Gastrocnemius medialis (tissue), 4 donors: ENCODE results near the gene ASTN2. TPM values are rescaled to one million over a fixed set of nuclear protein-coding genes. Genes with fewer than 3 reads are reported as not detected.

Source experiments
- ATAC-seq, 2 donors: fragments of 150-250 bp; one replicate each; pipeline ENCODE4 v1.9.1; 2016
- DNase-seq, 2 donors: peaks; one replicate each; pipeline ENCODE4 v3.0.0-alpha.2; 2019
- H3K27ac ChIP-seq, 4 donors: fragments of 200-600 bp; sonication (generic); 1 replicate in 1 of 4; 2 replicates in 3 of 4; pipeline ENCODE4 v1.5.1; 2016 to 2018; ENCODE audit warnings: mild to moderate bottlenecking in 2 of 4, moderate library complexity in 1 of 4
- H3K27me3 ChIP-seq, 3 donors: fragments of 200-600 bp; sonication (generic) in 2 of 3; 1 replicate in 1 of 3; 2 replicates in 2 of 3; pipeline versions ENCODE4 v1.5.1 to v1.6.0; 2016 to 2019; ENCODE audit warnings: mild to moderate bottlenecking in 1 of 3, moderate library complexity in 1 of 3
- H3K36me3 ChIP-seq, 2 donors: fragments of 200-600 bp; sonication (generic) in 1 of 2; one replicate each; pipeline ENCODE4 v1.5.1; 2017 to 2018
- H3K4me1 ChIP-seq, 2 donors: fragments of 200-600 bp; sonication (generic) in 1 of 2; one replicate each; pipeline ENCODE4 v1.5.1; 2016 to 2017; ENCODE audit warnings: mild to moderate bottlenecking in 2 of 2
- H3K4me3 ChIP-seq, 4 donors: fragments of 200-600 bp; sonication (generic) in 3 of 4; 1 replicate in 1 of 4; 2 replicates in 3 of 4; pipeline ENCODE4 v1.5.1; 2016 to 2019; ENCODE audit warnings: mild to moderate bottlenecking in 2 of 4
- H3K9me3 ChIP-seq, 3 donors: fragments of 200-600 bp; sonication (generic) in 2 of 3; 1 replicate in 1 of 3; 2 replicates in 2 of 3; pipeline ENCODE4 v1.5.1; 2016 to 2019
- CTCF ChIP-seq, 5 experiments: fragments of 450-650 bp in 3 of 5; fragments of 200-600 bp in 2 of 5; sonication (generic) in 2 of 5; IDR thresholded peaks in 4 of 5; conservative IDR thresholded peaks in 1 of 5; 1 replicate in 4 of 5; 2 replicates in 1 of 5; pipeline ENCODE4 v1.5.1; 2016 to 2019; ENCODE audit warnings: antibody characterized with exemption in 5 of 5, mild to moderate bottlenecking in 3 of 5, moderate library complexity in 3 of 5
- POLR2A ChIP-seq, 2 donors: fragments of 450-650 bp; IDR thresholded peaks; one replicate each; pipeline ENCODE4 v1.6.1; 2017; ENCODE audit warnings: antibody characterized with exemption in 2 of 2, mild to moderate bottlenecking in 2 of 2, moderate library complexity in 2 of 2
- in situ Hi-C, 4 donors: fragments of 200-750 bp; cut with MboI; loops; one replicate each; pipeline versions ENCODE4 v1.15.0 to v1.8.0; 2017; ENCODE audit warnings: low sequenced_read_pairs in 4 of 4
- intact Hi-C: fragments of 100-400 bp; cut with DNase I; formaldehyde crosslinking; loops from one replicate; pipeline ENCODE4 v1.15.1; 2023; ENCODE audit warnings: low total_unique reads
- total RNA-seq, 4 donors: library from RNA; depleted of rRNA; stranded (reverse); fragments of >200 nt; gene quantifications; one replicate each; pipeline versions ENCODE4 v1.1.0 to v1.2.3, GENCODE V29; 2016

Gene ASTN2
- total RNA-seq, 4 donors from 2014 or later = 2.5 to 4.6 (median 3.7) TPM

DNA sequence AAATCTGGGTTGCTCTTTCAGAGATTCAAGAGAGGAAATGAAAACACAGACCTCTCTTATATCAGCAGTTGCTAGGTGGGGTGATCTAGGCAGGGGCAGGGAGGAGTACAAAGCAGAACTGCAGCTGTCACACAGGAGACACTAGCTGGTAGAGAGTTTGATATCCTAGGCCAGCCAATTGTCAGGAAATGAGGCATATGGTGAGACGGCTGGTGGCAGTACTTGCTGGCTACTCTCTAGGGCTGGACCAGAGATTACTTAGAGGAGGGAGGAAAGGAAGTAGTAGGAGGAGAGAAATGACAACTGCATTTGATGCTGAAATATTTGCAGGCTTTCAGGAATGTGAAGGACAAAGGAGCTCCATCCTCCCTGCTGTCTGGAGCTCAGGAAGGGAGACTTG lies 614.0 kb downstream of the ASTN2 start:
- Histone ChIP-seq H3K36me3 (no peaks in the 10 kb centered on the region), H3K27me3 (no peaks in the 10 kb centered on the region), H3K4me3 (no peak overlapping the region), H3K4me1 (no peaks in the 10 kb centered on the region), H3K9me3 (no peaks in the 10 kb centered on the region), H3K27ac (no peak overlapping the region)
- DNase-seq (no peak), ATAC-seq (no peak)
- TF ChIP-seq CTCF (IDR thresholded peaks at IDR 0.05 in 4 of 5, conservative IDR thresholded peaks at IDR 0.05 in 1 of 5) (no peak), POLR2A (IDR thresholded peaks at IDR 0.05) (no peak)
- intact Hi-C loops = no loop called here
- in situ Hi-C loops = no loop called here

- Histone ChIP-seq H3K4me3 (no peak overlapping the region), H3K27me3 (no peaks in the 10 kb centered on the region), H3K9me3 (no peaks in the 10 kb centered on the region), H3K27ac (no peak overlapping the region), H3K4me1 (no peaks in the 10 kb centered on the region), H3K36me3 (no peaks in the 10 kb centered on the region)
- in situ Hi-C loops = no loop called here
- intact Hi-C loops = no loop called here
- TF ChIP-seq CTCF (IDR thresholded peaks at IDR 0.05 in 4 of 5, conservative IDR thresholded peaks at IDR 0.05 in 1 of 5) (no peak), POLR2A (IDR thresholded peaks at IDR 0.05) (no peak)
- ATAC-seq (no peak), DNase-seq (no peak)
Measured at GRCh38 chr9:116800074-116800473, 614.8 kb downstream of the ASTN2 start.

DNA sequence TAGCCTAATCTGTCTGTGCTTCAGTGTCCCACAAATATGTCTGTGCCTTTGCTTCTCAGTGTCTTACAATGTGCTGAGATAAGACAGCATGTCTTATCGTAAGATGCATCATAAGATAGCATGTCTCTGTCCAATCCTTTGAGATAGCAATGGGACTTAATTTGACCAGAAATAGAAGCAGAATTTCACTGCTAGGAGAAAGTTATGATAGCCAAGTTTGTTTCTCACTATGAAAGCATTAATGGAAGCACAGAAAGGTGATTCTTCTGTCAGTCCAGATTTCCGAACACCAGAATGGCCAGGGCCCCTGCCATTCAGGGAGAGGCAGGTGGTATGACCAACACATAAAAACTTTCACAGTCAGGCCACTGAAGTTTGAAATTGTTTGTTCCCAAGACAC lies 616.3 kb downstream of the ASTN2 start:
- in situ Hi-C loops = no loop called here

DNA sequence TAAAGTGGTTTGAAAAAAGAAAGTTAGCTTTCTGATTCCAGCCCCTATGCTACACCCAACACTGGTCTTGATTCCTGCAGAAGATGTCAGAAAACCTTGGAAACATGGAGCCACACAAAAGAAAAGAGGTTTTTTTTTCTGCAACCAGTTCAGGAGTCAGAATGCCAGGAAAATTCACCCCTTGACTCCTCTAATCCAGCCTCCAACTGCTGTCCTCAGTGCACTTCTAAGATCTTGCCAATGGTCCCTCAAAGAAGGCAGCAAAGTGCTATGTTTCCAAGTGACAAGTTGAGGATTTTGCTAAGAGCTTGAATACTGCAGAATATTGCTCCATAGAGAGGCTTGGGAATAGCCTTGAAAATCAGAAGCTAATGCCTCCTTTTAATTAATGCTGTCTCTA lies 617.6 kb downstream of the ASTN2 start:
- Histone ChIP-seq H3K4me1 (no peaks in the 10 kb centered on the region), H3K36me3 (no peaks in the 10 kb centered on the region), H3K27me3 (no peaks in the 10 kb centered on the region), H3K4me3 (no peak overlapping the region), H3K27ac (no peak overlapping the region), H3K9me3 (no peaks in the 10 kb centered on the region)
- intact Hi-C loops (no loop called here), in situ Hi-C loops (no loop called here)
- ATAC-seq (no peak), DNase-seq (no peak)
- TF ChIP-seq CTCF (IDR thresholded peaks at IDR 0.05 in 4 of 5, conservative IDR thresholded peaks at IDR 0.05 in 1 of 5) (no peak), POLR2A (IDR thresholded peaks at IDR 0.05) (no peak)

More for the DNA sequence above, 616.3 kb downstream of the ASTN2 start:
- no peaks in the 10 kb centered on the region for H3K36me3 ChIP-seq
- TF ChIP-seq CTCF (IDR thresholded peaks at IDR 0.05 in 4 of 5, conservative IDR thresholded peaks at IDR 0.05 in 1 of 5) (no peak), POLR2A (IDR thresholded peaks at IDR 0.05) (no peak)
- no peak for DNase-seq
- no peak for ATAC-seq
- H3K4me1 ChIP-seq = no peaks in the 10 kb centered on the region
- no peak overlapping the region for H3K4me3 ChIP-seq
- H3K9me3 ChIP-seq = no peaks in the 10 kb centered on the region
- no peak overlapping the region for H3K27ac ChIP-seq
- no peaks in the 10 kb centered on the region for H3K27me3 ChIP-seq
- intact Hi-C loops = no loop called here

- no peak for DNase-seq
- Histone ChIP-seq H3K36me3 (no peaks in the 10 kb centered on the region), H3K27ac (no peak overlapping the region), H3K4me1 (no peaks in the 10 kb centered on the region), H3K4me3 (no peak overlapping the region), H3K27me3 (no peaks in the 10 kb centered on the region), H3K9me3 (no peaks in the 10 kb centered on the region)
- ATAC-seq = no peak
- intact Hi-C loops = no loop called here
- in situ Hi-C loops = no loop called here
- no peak for TF ChIP-seq POLR2A (IDR thresholded peaks at IDR 0.05)
- TF ChIP-seq CTCF (IDR thresholded peaks at IDR 0.05 in 4 of 5, conservative IDR thresholded peaks at IDR 0.05 in 1 of 5) = no peak
Measured at GRCh38 chr9:116796669-116797068, 618.2 kb downstream of the ASTN2 start.
